Measurements from ENCODE around the gene BRIX1. TPM values are rescaled to one million over a fixed set of nuclear protein-coding genes. Genes with fewer than 3 reads are reported as not detected.

The BRIX1 gene
- total and polyA plus RNA-seq, 2 experiments from 2014 or later = 72.6 to 171 TPM

GRCh38 chr5:34967540-34967939 is 52.0 kb downstream of the BRIX1 start:
- Histone ChIP-seq H3K4me1 (ENCODE audit: insufficient read depth) (no peaks in the 10 kb centered on the region), H3K36me3 (ENCODE audit: insufficient read depth) (no peaks in the 10 kb centered on the region), H4K20me1 (replicated peaks; ENCODE audit: insufficient read depth) (no peaks in the 10 kb centered on the region), H3K4me2 (no peak overlapping the region), H3K27me3 (ENCODE audit: insufficient read depth) (no peaks in the 10 kb centered on the region), H2AFZ (no peak overlapping the region), H3K79me2 (replicated peaks; ENCODE audit: insufficient read depth) (no peaks in the 10 kb centered on the region), H3K27ac (ENCODE audit: low read depth) (no peak overlapping the region), H3F3A (replicated peaks; ENCODE audit: low read depth) (no peaks in the 10 kb centered on the region), H3K9me2 (ENCODE audit: insufficient read depth) (peaks cover 3% of the 10 kb centered on the region; the same call in 1 of the 2 replicates), H3K4me3 (no peak overlapping the region)
- no peak overlapping the region for H3K27ac Mint-ChIP-seq
- no peaks in the 10 kb centered on the region for H3K27me3 Mint-ChIP-seq (ENCODE audit: insufficient read depth, low read depth, poor library complexity)
- H3K4me1 Mint-ChIP-seq = no peaks in the 10 kb centered on the region
- no peak overlapping the region for H3K4me3 Mint-ChIP-seq
- TF ChIP-seq, protein P1, sequence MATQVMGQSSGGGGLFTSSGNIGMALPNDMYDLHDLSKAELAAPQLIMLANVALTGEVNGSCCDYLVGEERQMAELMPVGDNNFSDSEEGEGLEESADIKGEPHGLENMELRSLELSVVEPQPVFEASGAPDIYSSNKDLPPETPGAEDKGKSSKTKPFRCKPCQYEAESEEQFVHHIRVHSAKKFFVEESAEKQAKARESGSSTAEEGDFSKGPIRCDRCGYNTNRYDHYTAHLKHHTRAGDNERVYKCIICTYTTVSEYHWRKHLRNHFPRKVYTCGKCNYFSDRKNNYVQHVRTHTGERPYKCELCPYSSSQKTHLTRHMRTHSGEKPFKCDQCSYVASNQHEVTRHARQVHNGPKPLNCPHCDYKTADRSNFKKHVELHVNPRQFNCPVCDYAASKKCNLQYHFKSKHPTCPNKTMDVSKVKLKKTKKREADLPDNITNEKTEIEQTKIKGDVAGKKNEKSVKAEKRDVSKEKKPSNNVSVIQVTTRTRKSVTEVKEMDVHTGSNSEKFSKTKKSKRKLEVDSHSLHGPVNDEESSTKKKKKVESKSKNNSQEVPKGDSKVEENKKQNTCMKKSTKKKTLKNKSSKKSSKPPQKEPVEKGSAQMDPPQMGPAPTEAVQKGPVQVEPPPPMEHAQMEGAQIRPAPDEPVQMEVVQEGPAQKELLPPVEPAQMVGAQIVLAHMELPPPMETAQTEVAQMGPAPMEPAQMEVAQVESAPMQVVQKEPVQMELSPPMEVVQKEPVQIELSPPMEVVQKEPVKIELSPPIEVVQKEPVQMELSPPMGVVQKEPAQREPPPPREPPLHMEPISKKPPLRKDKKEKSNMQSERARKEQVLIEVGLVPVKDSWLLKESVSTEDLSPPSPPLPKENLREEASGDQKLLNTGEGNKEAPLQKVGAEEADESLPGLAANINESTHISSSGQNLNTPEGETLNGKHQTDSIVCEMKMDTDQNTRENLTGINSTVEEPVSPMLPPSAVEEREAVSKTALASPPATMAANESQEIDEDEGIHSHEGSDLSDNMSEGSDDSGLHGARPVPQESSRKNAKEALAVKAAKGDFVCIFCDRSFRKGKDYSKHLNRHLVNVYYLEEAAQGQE (IDR thresholded peaks at IDR 0.05; ENCODE audit: unreplicated experiment) = no peak
- no peak for TF ChIP-seq CREB1 (CRISPR knock-in tag; IDR thresholded peaks at IDR 0.05; ENCODE audit: low read depth)
- no peak for TF ChIP-seq ZNF462 (CRISPR knock-in tag; IDR thresholded peaks at IDR 0.05)
- peaks cover 18% of the 10 kb centered on the region for H3K9me3 Mint-ChIP-seq
- ATAC-seq = no peak
- DNase-seq (ENCODE audit: low spot score) = no peak
- peaks cover 23% of the 10 kb centered on the region for H3K36me3 Mint-ChIP-seq (ENCODE audit: low read depth)
